Measurements from ENCODE around the gene TSFM.
"Not testable (repeated sequence)": the region's sequence is repeated elsewhere in the genome, so short reads cannot be mapped to it uniquely, and the experiment has no call there.

TSFM gene

DNA sequence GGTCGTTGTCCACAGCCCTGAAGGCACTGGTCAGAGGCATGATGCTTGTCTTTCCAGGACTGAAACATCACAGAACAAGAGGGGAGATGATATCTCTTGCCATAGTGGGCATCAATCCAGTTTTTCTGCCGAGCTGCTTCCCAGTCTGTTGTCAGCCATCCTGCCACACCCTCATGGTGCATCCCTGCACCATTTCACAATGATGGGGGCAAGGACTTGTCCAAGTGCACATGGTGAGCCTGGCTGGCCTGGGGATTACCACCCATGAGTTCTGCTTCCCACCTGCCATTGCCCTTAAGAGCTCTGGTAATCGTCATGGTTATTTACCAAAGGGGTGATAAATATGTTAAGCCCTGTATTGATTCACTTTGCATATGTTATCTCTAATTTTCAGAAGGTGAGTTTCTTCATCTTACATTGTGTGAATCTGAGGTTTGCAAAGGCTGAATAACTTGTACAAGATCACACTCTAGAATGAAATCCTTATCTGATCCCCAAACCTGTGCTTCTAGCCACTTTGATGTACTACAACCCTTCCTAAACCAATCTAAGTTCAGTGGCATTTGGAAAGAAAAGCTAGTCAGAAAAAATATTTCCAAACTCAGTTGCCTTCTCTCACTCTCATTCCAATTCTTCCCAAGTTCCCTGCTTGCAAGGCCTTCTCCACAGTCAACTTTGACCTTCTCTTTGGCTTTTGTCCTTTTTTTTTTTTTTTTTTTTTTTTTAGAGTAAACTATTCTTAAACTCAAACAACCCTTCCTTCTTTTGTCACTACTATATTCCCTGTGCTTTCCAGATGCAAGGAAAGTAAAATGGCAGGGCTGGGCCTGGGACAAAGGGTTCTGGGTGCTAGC, 33.6 kb downstream of the TSFM start:
- no peak for DNase-seq

DNA sequence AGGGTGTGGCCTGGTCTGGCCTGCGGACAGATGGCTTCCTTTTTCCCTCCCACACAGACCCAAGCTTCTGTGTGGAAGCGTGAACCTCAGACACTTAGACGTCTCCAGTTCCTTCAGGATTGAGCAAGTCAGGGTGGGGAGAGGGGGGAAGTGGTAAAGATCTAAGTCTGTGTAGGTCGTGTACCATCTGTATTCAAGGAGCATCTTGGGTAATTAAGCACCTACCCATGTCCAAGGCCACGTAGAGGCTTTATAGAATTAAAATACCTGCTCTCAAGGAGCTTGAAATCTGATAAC, 34.2 kb downstream of the TSFM start:
- no peak for DNase-seq

DNA sequence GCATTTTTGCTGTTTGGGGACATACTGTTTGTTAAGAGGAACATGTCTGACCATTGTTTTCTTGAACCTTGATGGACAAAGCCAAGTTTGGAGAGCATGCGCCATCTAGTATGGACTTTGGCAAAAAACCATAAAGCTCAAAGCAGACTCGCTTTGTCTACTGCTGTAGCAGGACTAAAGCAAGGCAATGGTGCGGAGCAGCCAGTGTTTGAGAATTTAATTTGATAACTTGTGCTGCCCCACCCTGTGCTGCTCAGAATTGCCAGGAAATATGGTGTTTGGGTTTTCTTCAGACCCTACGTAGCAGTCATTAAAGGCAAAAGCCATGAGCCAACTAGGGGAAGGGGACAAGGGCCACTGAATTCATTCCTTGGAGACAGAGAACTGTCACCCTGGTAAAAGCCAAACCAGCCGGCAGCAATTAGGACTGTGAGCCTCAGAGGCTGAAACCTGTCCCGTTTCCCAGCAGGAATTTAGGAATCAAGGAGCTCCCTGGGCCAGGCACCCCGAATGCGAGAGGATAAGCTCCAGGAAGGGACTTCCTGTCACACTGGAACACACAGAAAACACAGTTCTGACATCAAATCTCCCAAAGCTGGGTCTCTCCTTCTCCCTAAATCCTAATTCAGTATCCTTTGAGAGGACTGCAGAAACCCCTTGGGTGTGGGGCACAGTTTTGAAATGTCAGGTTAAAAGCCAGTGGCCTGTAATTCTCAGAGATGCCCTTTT, 34.8 kb downstream of the TSFM start:
- no peak for DNase-seq

DNA sequence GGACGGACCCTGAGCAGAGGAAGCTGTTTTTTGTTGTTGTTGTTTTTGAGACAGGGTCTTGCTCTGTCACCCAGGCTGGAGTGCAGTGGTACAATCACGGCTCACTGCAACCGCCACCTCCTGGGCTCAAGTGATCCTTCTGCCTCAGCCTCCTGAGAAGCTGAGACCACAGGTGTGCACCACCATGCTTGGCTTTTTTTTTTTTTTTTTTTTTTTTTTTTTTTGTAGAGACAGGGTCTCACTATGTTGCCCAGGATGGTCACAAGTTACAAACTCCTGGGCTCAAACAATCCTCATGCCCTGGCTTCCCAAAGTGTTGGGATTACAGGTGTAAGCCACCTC, 35.4 kb downstream of the TSFM start:
- DNase-seq, result not testable (repeated sequence)

GRCh38 chr12:57820119-57820518, 37.5 kb downstream of the TSFM start:
- not testable (repeated sequence) for DNase-seq

DNA sequence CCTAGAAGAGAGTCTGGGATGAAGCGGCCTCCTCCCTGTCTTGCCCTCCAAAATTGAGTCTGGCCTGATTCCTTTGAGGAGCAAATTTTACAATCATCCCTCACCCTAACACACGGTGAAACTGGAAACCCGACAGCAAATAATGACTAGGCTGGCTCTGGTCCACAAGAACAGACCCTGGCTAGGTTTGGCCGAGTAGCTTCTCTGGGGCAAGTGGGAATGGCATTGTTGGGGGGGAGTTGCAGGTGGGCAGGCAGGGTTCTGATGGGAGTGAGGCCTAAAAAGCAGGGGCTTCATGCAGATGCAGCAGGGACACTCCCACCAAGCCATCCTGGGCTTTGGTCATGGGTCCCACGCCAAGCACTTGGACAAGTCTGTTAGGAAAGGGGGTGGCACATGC, 38.4 kb downstream of the TSFM start:
- not testable (repeated sequence) for DNase-seq

- DNase-seq, result no peak
Measured at GRCh38 chr12:57821474-57822214, 39.1 kb downstream of the TSFM start.

GRCh38 chr12:57822392-57823130, 40.0 kb downstream of the TSFM start:
- DNase-seq, result no peak

DNA sequence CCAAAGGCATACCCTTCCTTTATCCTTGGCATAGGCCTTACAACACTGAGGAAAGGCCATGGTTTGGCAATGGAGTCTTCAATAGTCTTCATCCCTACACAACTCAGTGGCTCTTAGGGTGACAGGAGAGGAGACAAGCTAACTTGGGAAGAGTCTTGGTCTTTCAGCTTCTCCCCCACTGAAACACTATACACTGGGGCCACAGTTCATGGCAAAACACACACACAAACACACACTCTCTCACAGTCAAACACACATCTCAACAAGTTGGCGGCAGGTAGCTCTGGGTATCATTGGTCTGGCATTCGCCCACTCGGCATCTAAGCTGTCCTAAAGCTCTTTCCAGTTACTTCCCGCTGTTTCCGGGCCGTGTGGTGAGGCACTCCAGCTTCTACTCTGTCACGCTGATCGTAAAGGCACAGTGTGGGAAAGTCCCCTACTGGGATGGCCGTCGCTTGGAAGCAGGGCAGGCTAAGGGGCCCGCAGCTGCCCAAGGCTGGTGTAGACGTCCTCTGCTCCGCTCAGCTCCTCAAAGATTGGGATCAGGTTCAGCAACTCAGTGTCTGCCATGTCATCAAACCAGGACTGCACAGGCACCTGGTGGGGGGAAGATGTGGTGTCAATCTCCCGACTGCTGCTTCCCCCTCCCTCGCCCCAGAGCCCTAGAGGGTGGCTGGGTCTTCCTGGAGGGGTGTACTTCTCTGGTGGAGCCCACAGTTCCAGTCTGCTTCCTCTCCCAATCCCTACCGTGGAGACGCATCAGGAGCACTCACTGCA, 40.7 kb downstream of the TSFM start:
- no peak for DNase-seq

GRCh38 chr12:57823908-57824640, 41.5 kb downstream of the TSFM start:
- DNase-seq, result no peak

DNA sequence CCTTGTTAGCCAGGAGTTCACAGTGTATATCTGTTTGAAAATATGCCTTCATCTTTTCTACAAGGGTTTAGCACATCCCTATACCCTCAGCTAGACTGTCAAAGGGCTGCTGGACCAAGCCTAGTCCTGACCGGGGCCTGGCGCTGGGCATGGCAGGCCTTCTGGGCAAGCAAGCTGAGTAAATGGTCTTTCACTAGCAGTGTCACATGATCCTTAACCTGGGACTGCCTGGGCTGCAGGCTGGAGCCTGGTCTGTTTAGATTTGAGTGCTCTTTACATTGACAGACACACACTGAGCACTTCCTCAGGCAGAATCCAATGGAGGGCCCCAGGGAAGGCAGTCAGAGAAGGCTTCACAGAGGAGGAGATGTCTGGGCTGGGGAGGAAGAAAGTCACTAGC, 42.9 kb downstream of the TSFM start:
- DNase-seq, result no peak

DNA sequence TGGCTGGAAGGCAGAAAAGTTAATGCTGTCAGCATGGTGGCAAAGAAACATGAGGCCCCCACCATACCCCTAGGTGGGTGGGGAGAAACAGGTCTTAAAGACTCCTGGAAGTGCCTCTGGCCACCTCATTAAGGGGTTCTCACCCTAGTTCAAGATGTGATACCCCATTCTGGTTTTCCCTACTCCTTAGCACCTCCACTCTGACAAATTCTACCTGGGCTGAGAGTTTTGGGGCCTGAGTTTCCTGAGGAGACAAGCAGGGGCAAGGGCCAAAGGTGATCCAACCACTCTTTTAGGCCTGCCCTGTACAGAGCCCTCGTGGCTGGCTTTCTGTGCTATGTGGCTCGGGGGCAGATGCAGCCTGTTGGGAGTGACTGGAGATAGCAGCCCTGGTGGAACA, 43.8 kb downstream of the TSFM start:
- DNase-seq, result no peak

GRCh38 chr12:57826966-57827365, 44.4 kb downstream of the TSFM start:
- no peak for DNase-seq

DNA sequence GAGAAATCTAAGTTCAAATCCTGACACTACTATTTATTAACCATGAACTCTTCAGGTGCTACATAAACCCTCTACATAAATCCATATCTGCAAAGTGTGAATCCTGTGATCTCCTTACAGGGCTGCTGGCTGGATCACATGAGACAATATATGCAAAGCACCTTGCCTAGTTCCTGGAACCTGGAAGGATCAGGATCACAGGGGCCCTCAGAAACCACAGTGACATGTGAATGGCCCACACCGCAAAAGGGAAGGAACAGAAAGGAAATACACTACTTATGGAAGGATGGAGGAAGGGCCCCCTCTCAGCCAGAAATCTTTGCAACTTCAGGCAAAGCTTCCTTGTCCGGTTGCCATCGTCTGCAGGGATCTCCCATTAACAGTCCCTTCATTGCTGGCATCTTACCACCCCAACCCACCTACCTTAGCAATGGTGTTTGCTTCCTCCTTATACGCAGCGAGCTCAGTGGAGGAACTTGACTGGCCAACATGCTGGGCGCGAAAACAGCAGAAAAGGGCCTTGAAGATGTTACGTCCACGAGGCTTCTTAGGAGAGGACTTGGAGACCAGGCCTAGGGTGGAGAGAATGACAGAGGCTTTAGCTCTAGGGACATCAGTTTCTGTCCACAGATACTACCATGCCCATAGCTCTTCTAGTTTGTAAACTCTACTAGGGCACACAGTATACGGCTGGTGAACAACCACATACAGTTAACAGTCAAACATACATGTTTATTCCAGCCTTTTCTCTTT, 46.6 kb downstream of the TSFM start:
- DNase-seq, result no peak

DNA sequence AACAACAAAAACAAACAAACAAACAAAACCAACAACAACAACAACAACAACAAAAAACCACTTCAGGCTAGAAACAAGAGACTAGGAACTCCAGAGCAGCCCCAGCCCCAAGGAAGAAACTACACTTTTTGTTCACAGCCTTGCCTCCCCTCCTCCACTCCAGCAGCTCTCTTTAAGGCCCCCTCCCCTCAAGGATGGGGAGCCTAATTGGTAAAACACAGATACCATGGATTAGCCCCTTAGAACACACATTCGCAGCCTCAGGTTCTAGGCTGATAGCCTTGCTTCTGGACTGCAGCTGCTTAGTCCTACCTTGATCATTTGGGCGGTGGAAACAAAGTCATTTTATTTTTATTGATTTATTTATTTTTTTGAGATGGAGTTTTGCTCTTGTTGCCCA, 47.8 kb downstream of the TSFM start:
- no peak for DNase-seq

DNA sequence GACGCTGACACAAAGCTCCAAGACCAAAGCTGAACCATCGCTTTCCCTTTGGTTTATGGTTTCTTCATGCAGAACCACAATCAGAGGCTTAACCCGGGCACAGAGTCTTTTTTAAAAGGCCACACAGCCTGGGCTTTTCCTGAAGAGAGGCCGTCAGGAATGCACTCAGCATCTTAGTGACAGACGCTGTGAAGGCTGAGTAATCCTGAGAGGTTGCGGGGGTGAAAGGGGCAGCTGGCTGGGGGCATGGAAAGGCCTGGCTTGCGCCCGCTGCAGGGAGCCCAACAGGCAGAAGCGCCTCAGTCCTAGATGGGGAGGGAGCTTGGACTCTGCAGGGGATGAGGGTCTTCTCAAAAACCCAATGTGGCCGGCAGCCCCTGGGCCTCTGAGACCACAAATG, 50.4 kb downstream of the TSFM start:
- DNase-seq, result peak; percentile 44

GRCh38 chr12:57833672-57834071, 51.1 kb downstream of the TSFM start:
- no peak for DNase-seq

GRCh38 chr12:57834086-57834876, 51.7 kb downstream of the TSFM start:
- DNase-seq, result no peak

DNA sequence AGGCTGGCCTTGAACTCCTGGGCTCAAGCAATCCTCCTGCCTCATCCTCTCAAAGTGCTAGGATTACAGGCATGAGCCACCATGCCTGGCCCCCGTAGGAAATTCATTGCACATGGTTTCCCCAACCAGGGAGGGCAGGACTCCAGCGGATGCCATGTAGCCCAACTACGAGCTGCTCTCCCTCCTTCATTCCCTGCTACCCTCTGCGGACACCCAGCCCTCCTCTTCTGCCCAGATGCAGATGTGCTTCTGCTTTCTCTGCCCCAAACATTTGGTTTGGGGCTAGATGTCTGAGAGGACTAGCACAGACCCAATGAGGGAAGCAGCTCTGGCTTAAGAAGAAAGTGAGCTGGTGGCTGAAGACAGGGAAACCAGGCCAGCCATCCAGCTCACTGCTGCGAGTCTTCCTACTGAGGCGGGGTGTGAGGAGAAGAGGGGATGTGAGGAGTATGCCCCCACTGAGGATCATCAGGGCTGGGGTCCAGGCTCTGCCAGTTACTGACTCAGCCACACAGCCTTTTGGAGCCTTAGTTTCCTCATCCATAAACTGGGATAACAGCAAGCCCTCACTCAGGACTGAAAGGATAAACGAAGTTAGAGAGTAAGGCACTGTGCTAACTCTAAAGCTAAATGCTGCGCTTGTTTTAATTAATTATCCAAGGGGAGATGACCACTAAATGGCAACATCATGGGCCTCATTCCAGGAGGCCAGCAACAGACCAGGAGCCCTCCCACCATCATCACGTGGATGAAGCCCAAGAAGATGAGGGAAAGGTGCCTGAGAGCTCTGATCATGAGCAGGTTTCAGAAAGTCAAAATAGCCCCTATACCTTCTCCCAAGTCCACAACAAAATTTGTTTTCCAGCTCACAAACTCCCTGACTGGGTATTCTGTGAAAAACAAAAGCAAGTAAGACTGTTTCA, 53.0 kb downstream of the TSFM start:
- peak; percentile 27 for DNase-seq
